Stimulated activated CD4-positive, alpha-beta T cell treated with anti-CD3 and anti-CD28 coated beads, Interleukin-4, amount 100 ng/mL, for 1 hour (primary cell): Measurements from ENCODE around the gene OR13C4.
"Not testable (repeated sequence)": the region's sequence is repeated elsewhere in the genome, so short reads cannot be mapped to it uniquely, and the experiment has no call there.

Experiments
- DNase-seq: peaks from one replicate; pipeline ENCODE4 v3.0.0-alpha.2; 2020

Gene OR13C4

GRCh38 chr9:104527109-104527508 lies at the start of gene OR13C4:
OR13C4 (minus strand) TSS chr9:104527209; CDS start chr9:104527209, 0 bp downstream.
- no peak for DNase-seq

GRCh38 chr9:104575456-104575855 lies 48.4 kb upstream of the OR13C4 start:
- no peak for DNase-seq

- no peak for DNase-seq
Observed at GRCh38 chr9:104572612-104573011, 45.6 kb upstream of the OR13C4 start.

GRCh38 chr9:104568868-104569267 lies 41.9 kb upstream of the OR13C4 start, which contains the start of gene OR13C8:
OR13C8 (plus strand) TSS chr9:104569168; CDS start chr9:104569168, 0 bp downstream.
- DNase-seq, result no peak

GRCh38 chr9:104564358-104564757 lies 37.3 kb upstream of the OR13C4 start:
- no peak for DNase-seq

GRCh38 chr9:104556830-104557634 lies 30.0 kb upstream of the OR13C4 start:
- no peak for DNase-seq

- DNase-seq, result no peak
Observed at GRCh38 chr9:104555521-104555920, 28.5 kb upstream of the OR13C4 start.

- no peak for DNase-seq
Observed at GRCh38 chr9:104553261-104553660, 26.3 kb upstream of the OR13C4 start.

- DNase-seq, result no peak
Observed at GRCh38 chr9:104544644-104545043, 17.6 kb upstream of the OR13C4 start.

GRCh38 chr9:104539275-104539674 lies 12.3 kb upstream of the OR13C4 start:
- DNase-seq, result no peak

- DNase-seq, result no peak
Observed at GRCh38 chr9:104536756-104537155, 9.7 kb upstream of the OR13C4 start, which contains the start of gene OR13C3. OR13C3 (minus strand) TSS chr9:104536856; CDS start chr9:104536723, 133 bp downstream.

- not testable (repeated sequence) for DNase-seq
Observed at GRCh38 chr9:104520241-104520640, 6.8 kb downstream of the OR13C4 start.

GRCh38 chr9:104514901-104515300 lies 12.1 kb downstream of the OR13C4 start:
- DNase-seq, result no peak

- no peak for DNase-seq
Observed at GRCh38 chr9:104506565-104506964, 20.4 kb downstream of the OR13C4 start.

GRCh38 chr9:104503963-104504362 lies 23.0 kb downstream of the OR13C4 start, which contains the start of gene OR13F1:
OR13F1 (plus strand) TSS chr9:104504263; CDS start chr9:104504263, 0 bp downstream.
- no peak for DNase-seq

GRCh38 chr9:104503440-104503839 lies 23.6 kb downstream of the OR13C4 start:
- DNase-seq, result no peak

GRCh38 chr9:104494808-104495207 lies 32.2 kb downstream of the OR13C4 start:
- DNase-seq, result no peak

- no peak for DNase-seq
Observed at GRCh38 chr9:104485014-104485413, 42.0 kb downstream of the OR13C4 start.

GRCh38 chr9:104482921-104483570 lies 44.0 kb downstream of the OR13C4 start:
- no peak for DNase-seq
